ENCODE measurements around the gene CCDC6.

- TF ChIP-seq CTCF (IDR thresholded peaks at IDR 0.05) = no peak
- TF ChIP-seq POLR2A (IDR thresholded peaks at IDR 0.05) = no peak
- no peak for TF ChIP-seq POLR2AphosphoS5 (IDR thresholded peaks at IDR 0.05; ENCODE audit: insufficient read depth in 1 of 2, low read depth in 1 of 2)
These were observed 36.2 kb upstream of the CCDC6 start for GRCh38 chr10:59942556-59942955.

Data from vagina (tissue), 2 donors.